ENCODE results near the gene SLC18B1. TPM values are rescaled to one million over a fixed set of nuclear protein-coding genes. Genes with fewer than 3 reads are reported as not detected.
"Not testable (repeated sequence)": the region's sequence is repeated elsewhere in the genome, so short reads cannot be mapped to it uniquely, and the experiment has no call there.

SLC18B1 gene
- total RNA-seq, 1 donor from 2014 or later = 6.8 TPM

- intact Hi-C loops (cut with DNase I) = no loop called here
- ATAC-seq = no peak
- no peak for DNase-seq (ENCODE audit: low spot score)
These were observed 7.1 kb upstream of the SLC18B1 start for GRCh38 chr6:132805548-132805947.

- intact Hi-C loops (cut with DNase I) = no loop called here
- no peak for DNase-seq (ENCODE audit: low spot score)
- ATAC-seq = no peak
These were observed 5.8 kb upstream of the SLC18B1 start for GRCh38 chr6:132804251-132804650.

GRCh38 chr6:132800656-132801055 is 2.2 kb upstream of the SLC18B1 start:
- intact Hi-C loops (cut with DNase I) = no loop called here
- no peak for DNase-seq (ENCODE audit: low spot score)
- no peak for ATAC-seq

GRCh38 chr6:132798869-132799538 is 567 bp upstream of the SLC18B1 start:
- ATAC-seq (peak; percentile 86), DNase-seq (ENCODE audit: low spot score) (peak; percentile 78)
- intact Hi-C loops (cut with DNase I) = loop anchor here (10.0 kb wide), 1 partner anchor 896 kb away; no protein-coding TSS in a partner anchor

GRCh38 chr6:132795461-132795860 is 3.0 kb downstream of the SLC18B1 start:
- no peak for ATAC-seq
- DNase-seq (ENCODE audit: low spot score) = no peak
- intact Hi-C loops (cut with DNase I) = loop anchor here (10.0 kb wide), 1 partner anchor 899 kb away; no protein-coding TSS in a partner anchor

GRCh38 chr6:132792510-132792909 is 5.9 kb downstream of the SLC18B1 start:
- intact Hi-C loops (cut with DNase I) = loop anchor here (10.0 kb wide), 1 partner anchor 902 kb away; no protein-coding TSS in a partner anchor
- peak; percentile 22 for ATAC-seq
- DNase-seq (ENCODE audit: low spot score) = no peak

- ATAC-seq (peak; percentile 72), DNase-seq (ENCODE audit: low spot score) (no peak)
- intact Hi-C loops (cut with DNase I) = loop anchor here (10.0 kb wide), 1 partner anchor 904 kb away; no protein-coding TSS in a partner anchor
These were observed 8.0 kb downstream of the SLC18B1 start for GRCh38 chr6:132790450-132790849.

- DNase-seq (ENCODE audit: low spot score) (no peak), ATAC-seq (no peak)
- intact Hi-C loops (cut with DNase I) = no loop called here
These were observed 9.1 kb downstream of the SLC18B1 start for GRCh38 chr6:132789396-132789776.

GRCh38 chr6:132788658-132789395 is 9.6 kb downstream of the SLC18B1 start:
- intact Hi-C loops (cut with DNase I) = no loop called here
- DNase-seq (ENCODE audit: low spot score) (no peak), ATAC-seq (no peak)

- intact Hi-C loops (cut with DNase I) = no loop called here
These were observed 12.5 kb downstream of the SLC18B1 start for GRCh38 chr6:132785936-132786335.

GRCh38 chr6:132780770-132781371 is 17.6 kb downstream of the SLC18B1 start:
- intact Hi-C loops (cut with DNase I) = no loop called here
- DNase-seq (ENCODE audit: low spot score) = no peak

More at GRCh38 chr6:132785936-132786335, 12.5 kb downstream of the SLC18B1 start:
- DNase-seq (ENCODE audit: low spot score) (no peak), ATAC-seq (no peak)

GRCh38 chr6:132777881-132778280 is 20.6 kb downstream of the SLC18B1 start:
- DNase-seq (ENCODE audit: low spot score); ATAC-seq; intact Hi-C loops (cut with DNase I): not testable (repeated sequence)

More at GRCh38 chr6:132780770-132781371, 17.6 kb downstream of the SLC18B1 start:
- ATAC-seq = no peak

GRCh38 chr6:132768051-132768517 is 30.4 kb downstream of the SLC18B1 start:
- ATAC-seq (peak; percentile 85), DNase-seq (ENCODE audit: low spot score) (no peak)
- intact Hi-C loops (cut with DNase I) = no loop called here

- DNase-seq (ENCODE audit: low spot score) (no peak), ATAC-seq (no peak)
- intact Hi-C loops (cut with DNase I) = loop anchor here (2.0 kb wide), 1 partner anchor 63 kb away; no protein-coding TSS in a partner anchor
These were observed 32.9 kb downstream of the SLC18B1 start for GRCh38 chr6:132765560-132765959.

GRCh38 chr6:132764370-132764769 is 34.1 kb downstream of the SLC18B1 start:
- intact Hi-C loops (cut with DNase I) = loop anchor here (2.0 kb wide), 1 partner anchor 64 kb away; no protein-coding TSS in a partner anchor
- ATAC-seq = no peak
- no peak for DNase-seq (ENCODE audit: low spot score)

GRCh38 chr6:132763269-132763668 is 35.2 kb downstream of the SLC18B1 start:
- ATAC-seq (peak; percentile 78), DNase-seq (ENCODE audit: low spot score) (no peak)
- intact Hi-C loops (cut with DNase I) = no loop called here

GRCh38 chr6:132760256-132760655 is 38.2 kb downstream of the SLC18B1 start:
- ATAC-seq (no peak), DNase-seq (ENCODE audit: low spot score) (no peak)
- intact Hi-C loops (cut with DNase I) = no loop called here

- intact Hi-C loops (cut with DNase I) = no loop called here
- no peak for DNase-seq (ENCODE audit: low spot score)
- no peak for ATAC-seq
These were observed 39.7 kb downstream of the SLC18B1 start for GRCh38 chr6:132758689-132759088.

- ATAC-seq (no peak), DNase-seq (ENCODE audit: low spot score) (no peak)
- intact Hi-C loops (cut with DNase I) = no loop called here
These were observed 46.2 kb downstream of the SLC18B1 start for GRCh38 chr6:132752255-132752654.
